ENCODE measurements around the gene CTTN. TPM values are rescaled to one million over a fixed set of nuclear protein-coding genes. Genes with fewer than 3 reads are reported as not detected.
A peak's percentile ranks its signal among the peaks of the same experiment; 100 is the strongest.
"Not testable (repeated sequence)": the region's sequence is repeated elsewhere in the genome, so short reads cannot be mapped to it uniquely, and the experiment has no call there.

Gene CTTN
- polyA plus RNA-seq, 4 donors, result 128 to 241 (median 190) TPM

- no peak for DNase-seq (ENCODE audit: low read depth in 4 of 4, low spot score in 2 of 4)
Observed at GRCh38 chr11:70407814-70408213, 9.5 kb downstream of the CTTN start.

- not testable (repeated sequence) for DNase-seq (ENCODE audit: low read depth in 4 of 4, low spot score in 2 of 4)
Observed at GRCh38 chr11:70408326-70408725, 10.0 kb downstream of the CTTN start.

- no peak for DNase-seq (ENCODE audit: low read depth in 4 of 4, low spot score in 2 of 4)
Observed at GRCh38 chr11:70409437-70409836, 11.1 kb downstream of the CTTN start.

GRCh38 chr11:70409871-70410270, 11.5 kb downstream of the CTTN start:
- DNase-seq (ENCODE audit: low read depth in 4 of 4, low spot score in 2 of 4), result no peak

- DNase-seq (ENCODE audit: low read depth in 4 of 4, low spot score in 2 of 4), result peak in 3 of 4 donors; percentile 29 to 31 (median 29)
Observed at GRCh38 chr11:70410276-70411205, 12.2 kb downstream of the CTTN start.

- DNase-seq (ENCODE audit: low read depth in 4 of 4, low spot score in 2 of 4), result no peak
Observed at GRCh38 chr11:70411713-70412452, 13.6 kb downstream of the CTTN start.

- no peak for DNase-seq (ENCODE audit: low read depth in 4 of 4, low spot score in 2 of 4)
Observed at GRCh38 chr11:70413151-70413550, 14.8 kb downstream of the CTTN start.

GRCh38 chr11:70414341-70415100, 16.2 kb downstream of the CTTN start:
- no peak for DNase-seq (ENCODE audit: low read depth in 4 of 4, low spot score in 2 of 4)

- DNase-seq (ENCODE audit: low read depth in 4 of 4, low spot score in 2 of 4), result no peak
Observed at GRCh38 chr11:70415191-70415590, 16.9 kb downstream of the CTTN start.

- no peak for DNase-seq (ENCODE audit: low read depth in 4 of 4, low spot score in 2 of 4)
Observed at GRCh38 chr11:70415642-70416395, 17.5 kb downstream of the CTTN start.

GRCh38 chr11:70416881-70417280, 18.6 kb downstream of the CTTN start:
- DNase-seq (ENCODE audit: low read depth in 4 of 4, low spot score in 2 of 4), result no peak

- no peak for DNase-seq (ENCODE audit: low read depth in 4 of 4, low spot score in 2 of 4)
Observed at GRCh38 chr11:70418130-70418529, 19.8 kb downstream of the CTTN start.

GRCh38 chr11:70419307-70420007, 21.1 kb downstream of the CTTN start:
- DNase-seq (ENCODE audit: low read depth in 4 of 4, low spot score in 2 of 4), result no peak

GRCh38 chr11:70420008-70420464, 21.7 kb downstream of the CTTN start:
- no peak for DNase-seq (ENCODE audit: low read depth in 4 of 4, low spot score in 2 of 4)

GRCh38 chr11:70420496-70420895, 22.2 kb downstream of the CTTN start:
- no peak for DNase-seq (ENCODE audit: low read depth in 4 of 4, low spot score in 2 of 4)

- DNase-seq (ENCODE audit: low read depth in 4 of 4, low spot score in 2 of 4), result no peak
Observed at GRCh38 chr11:70421123-70421522, 22.8 kb downstream of the CTTN start.

- no peak for DNase-seq (ENCODE audit: low read depth in 4 of 4, low spot score in 2 of 4)
Observed at GRCh38 chr11:70422692-70423522, 24.6 kb downstream of the CTTN start.

Measured in left renal cortex interstitium (tissue), 4 donors.